H1 (cell line): ENCODE measurements around the gene FAAH2. TPM values are rescaled to one million over a fixed set of nuclear protein-coding genes. Genes with fewer than 3 reads are reported as not detected.

Experiments used
- CHD7 ChIP-seq: fragments of 300-600 bp; sonication (generic); IDR thresholded peaks from 2 replicates; pipeline ENCODE4 v1.7.1; 2012; ENCODE audit warnings: low read length, moderate library complexity, mild to moderate bottlenecking, inconsistent platforms; ENCODE audit not compliant: insufficient replicate concordance
- FOSL1 ChIP-seq: IDR thresholded peaks from 2 replicates; pipeline ENCODE4 v1.6.1; 2011; ENCODE audit warnings: mild to moderate bottlenecking, low read depth, low read length, moderate library complexity; ENCODE audit not compliant: insufficient read depth
- KDM4A ChIP-seq: IDR thresholded peaks from one replicate; pipeline ENCODE4 v1.7.1; 2012; ENCODE audit warnings: low read depth, mild to moderate bottlenecking, moderate library complexity, low read length, inconsistent platforms; ENCODE audit not compliant: severe bottlenecking
- MAFK ChIP-seq: IDR thresholded peaks from 2 replicates; pipeline ENCODE4 v1.6.1; 2012; ENCODE audit warnings: low read depth, mild to moderate bottlenecking, improper control_type of control experiment, low read length
- PHF8 ChIP-seq: fragments of 200-600 bp; sonication (generic); conservative IDR thresholded peaks from 2 replicates; pipeline ENCODE4 v1.7.1; 2012; ENCODE audit warnings: low read depth, mild to moderate bottlenecking, inconsistent platforms, low read length, moderate library complexity
- POLR2A ChIP-seq, 2 experiments: IDR thresholded peaks; 1 replicate in 1 of 2; 2 replicates in 1 of 2; pipeline ENCODE4 v1.6.1; 2011; ENCODE audit warnings: low read depth in 2 of 2, low read length in 2 of 2, mild to moderate bottlenecking in 2 of 2; ENCODE audit errors: control extremely low read depth in 1 of 2
- TAF1 ChIP-seq: IDR thresholded peaks from 2 replicates; pipeline ENCODE4 v1.6.1; 2011; ENCODE audit warnings: mild to moderate bottlenecking, low read depth, low read length
- TCF12 ChIP-seq: IDR thresholded peaks from 2 replicates; pipeline ENCODE4 v1.6.1; 2011; ENCODE audit warnings: low read depth, mild to moderate bottlenecking, low read length
- TEAD4 ChIP-seq: IDR thresholded peaks from 2 replicates; pipeline ENCODE4 v1.6.1; 2012; ENCODE audit warnings: low read depth, low read length, inconsistent platforms, mixed read lengths
- polyA plus RNA-seq, 7 experiments: library from polyadenylated mRNA; depleted of rRNA in 3 of 7; stranded (reverse) in 5 of 7; unstranded in 2 of 7; fragments of >200 nt in 5 of 7; fragments of 200-250 nt in 2 of 7; gene quantifications; 1 replicate in 5 of 7; 2 replicates in 1 of 7; 4 replicates in 1 of 7; pipeline versions ENCODE4 v1.2.1 to v1.2.3, GENCODE V29; 2011 to 2013; ENCODE audit warnings: missing spikeins in 2 of 7, mixed read lengths in 2 of 7
- total RNA-seq: library from RNA; stranded (reverse); fragmentation: NEBNext Ultra II Directional; extraction: Animal tissue kit (Norgen Biotek cat#: 25700); gene quantifications from 2 replicates; pipeline ENCODE4 v1.2.1, GENCODE V29; 2021

The FAAH2 gene
- total and polyA plus RNA-seq, 2 of the 8 experiments (the other 6 are each of a cell fraction or from before 2014, with no cell fraction given) = 3.6 to 4.4 TPM

- TF ChIP-seq CHD7 = no peak
- 0 out of 2 replicates have a peak, but pooled peaks have one; percentile 74 for TF ChIP-seq FOSL1
- TF ChIP-seq TCF12 = no peak
- peak; percentile 39 for TF ChIP-seq KDM4A
- peak; percentile 64 for TF ChIP-seq TAF1
- 0 out of 2 replicates have a peak, but pooled peaks have one; percentile 23 for TF ChIP-seq TEAD4
- TF ChIP-seq MAFK = no peak
- 0 out of 2 replicates have a peak, but pooled peaks have one; percentile 24 for TF ChIP-seq PHF8
- peak in 1 of 2 experiments; percentile 36; a peak in 1 of 3 replicates for TF ChIP-seq POLR2A (IDR thresholded peaks at IDR 0.05; ENCODE audit: control extremely low read depth in 1 of 2, low read depth in 2 of 2, low read length in 2 of 2)
Observed at GRCh38 chrX:57286507-57287251, at the start of gene FAAH2 (continued).
